Colon (tissue), 2 donors: Measurements from ENCODE around the gene MXRA7.
"Not testable (repeated sequence)": the region's sequence is repeated elsewhere in the genome, so short reads cannot be mapped to it uniquely, and the experiment has no call there.

Experiments
- FAIRE-seq: peaks from 2 replicates; lab custom pipeline; 2012; peaks lifted over from hg19 to GRCh38; lab: Jason Lieb, UNC
- donor health status: control.
- donor health status: control.

MXRA7 gene

DNA sequence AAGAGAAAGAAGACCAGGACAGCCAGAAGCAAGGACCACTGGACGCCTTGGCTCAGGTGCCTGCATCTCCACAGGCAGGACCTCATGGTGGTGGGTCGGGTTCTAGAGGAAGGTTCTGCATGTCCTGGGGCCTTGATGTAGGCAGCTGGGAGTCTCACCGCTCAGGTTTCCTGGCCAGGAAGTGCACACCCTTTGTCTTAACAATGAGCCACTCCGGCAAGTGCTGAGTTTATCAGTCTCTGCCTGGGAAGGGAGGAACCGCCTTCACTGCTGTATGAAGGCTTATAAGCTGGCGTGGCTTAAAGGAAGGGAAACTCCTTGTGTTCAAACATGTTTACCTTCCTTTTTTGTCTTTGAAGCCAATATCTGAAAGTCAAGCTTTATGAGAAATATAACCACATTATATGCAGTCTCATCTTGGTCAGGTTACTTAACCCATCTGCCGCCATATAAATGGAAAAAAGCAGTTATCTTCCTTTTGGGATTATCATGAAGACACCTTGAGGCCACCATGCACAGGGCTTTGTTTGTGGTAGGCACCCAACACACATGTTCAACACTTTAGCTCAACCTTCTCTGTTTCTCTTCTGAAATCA, 67.1 kb downstream of the MXRA7 start, which contains the start of gene ST6GALNAC1:
TSS of gene ST6GALNAC1 (minus strand) at position 205 of the 596 bp plus-strand sequence. CDS start at position 86, 119 bp downstream.
- no peak for FAIRE-seq

DNA sequence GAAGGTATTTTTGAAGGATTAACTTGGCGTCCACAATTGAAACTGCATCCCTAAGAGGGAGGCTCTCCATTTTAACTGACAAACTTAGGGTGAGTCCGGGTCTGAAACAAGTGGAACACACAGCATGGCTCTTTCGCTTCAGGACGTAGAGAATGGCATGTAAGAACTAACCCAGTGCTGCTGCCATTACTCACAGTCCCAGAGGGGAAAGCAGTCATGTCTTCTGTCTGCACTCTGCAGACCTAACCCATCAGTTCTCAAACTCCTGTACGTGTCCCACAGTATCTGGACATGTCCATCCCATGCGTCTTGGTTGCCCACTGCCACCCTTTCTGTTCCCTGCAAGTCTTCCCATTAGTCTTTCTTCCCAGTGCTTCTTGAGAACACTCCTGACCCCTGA, 67.8 kb downstream of the MXRA7 start:
- FAIRE-seq, result no peak

DNA sequence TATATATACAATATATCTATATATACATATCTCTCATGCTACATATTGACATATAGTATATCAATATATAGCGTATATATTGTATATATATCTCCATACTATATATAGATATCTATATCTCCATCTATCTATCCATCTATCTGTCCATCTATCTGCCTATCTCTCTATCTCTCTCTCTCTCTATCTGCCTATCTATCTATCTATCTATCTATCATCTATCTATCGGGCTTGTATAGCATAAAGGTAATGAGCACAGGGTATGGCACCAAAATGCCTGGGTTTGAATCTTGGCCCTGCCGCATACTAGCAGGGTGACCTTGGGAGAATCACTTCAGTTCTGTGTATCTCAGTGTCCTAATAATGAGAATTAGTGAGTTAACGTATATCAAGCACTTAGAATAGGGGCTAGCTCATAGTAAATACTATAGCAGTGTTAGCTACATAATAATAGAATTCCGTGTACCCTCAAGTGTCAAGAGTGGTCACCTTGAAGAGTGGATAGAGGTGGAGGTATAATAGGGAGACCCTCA, 68.7 kb downstream of the MXRA7 start:
- FAIRE-seq, result no peak

DNA sequence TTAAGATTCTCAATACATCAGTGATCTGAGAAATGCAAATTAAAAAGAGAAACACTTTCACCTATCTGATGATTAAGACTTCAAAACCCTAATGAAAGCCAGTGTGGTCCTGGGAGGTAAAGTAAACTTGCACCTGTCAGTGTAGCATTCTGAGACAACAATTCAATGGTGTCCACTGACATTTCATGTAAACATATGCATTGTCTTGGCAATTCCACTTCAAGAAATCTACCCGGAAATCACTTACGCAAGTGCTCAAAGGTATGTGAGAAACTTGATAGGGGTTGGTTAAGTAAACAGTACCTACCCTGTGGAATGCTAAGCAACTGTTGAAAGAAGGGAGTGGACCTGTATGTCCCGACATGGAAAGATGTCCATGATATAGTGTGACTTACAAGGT, 69.3 kb downstream of the MXRA7 start:
- no peak for FAIRE-seq

DNA sequence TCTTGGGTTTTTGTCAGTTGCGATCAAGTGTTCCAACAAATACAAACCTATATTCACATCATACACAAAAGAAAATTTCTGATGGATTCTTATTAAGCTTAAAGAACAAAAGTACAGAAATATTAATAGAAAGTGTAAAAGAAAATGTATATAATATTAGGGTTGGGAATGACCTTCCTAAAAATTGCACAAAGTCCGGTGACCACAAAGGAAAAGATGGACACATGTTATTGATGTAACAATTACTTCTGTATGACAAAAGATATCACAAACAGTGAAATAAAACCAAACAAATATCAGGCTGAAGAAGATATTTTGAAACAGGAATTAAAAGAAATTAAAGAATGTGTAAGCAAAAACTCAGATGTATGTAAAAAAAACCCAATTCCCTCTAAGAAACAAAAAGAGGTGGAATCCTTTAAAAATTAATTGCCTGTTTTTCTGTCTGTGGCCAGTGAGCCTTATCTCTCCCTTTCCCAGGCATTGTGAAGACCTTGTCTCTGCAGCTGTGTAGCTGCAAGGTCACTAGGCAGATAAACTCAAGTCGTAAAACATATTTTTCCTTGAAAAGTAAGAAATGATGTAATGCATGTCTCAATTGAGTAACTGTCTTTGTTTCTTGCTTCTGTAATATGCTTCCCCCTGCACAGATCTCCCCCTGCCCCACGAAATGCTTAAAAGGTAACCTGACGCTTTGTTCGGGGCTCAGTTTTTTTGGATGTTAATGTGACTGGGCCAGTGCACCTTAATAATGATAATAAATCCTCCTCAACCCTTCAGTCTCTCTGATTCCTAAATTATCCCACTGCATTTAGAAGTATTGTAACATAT, 70.0 kb downstream of the MXRA7 start:
- FAIRE-seq, result no peak

DNA sequence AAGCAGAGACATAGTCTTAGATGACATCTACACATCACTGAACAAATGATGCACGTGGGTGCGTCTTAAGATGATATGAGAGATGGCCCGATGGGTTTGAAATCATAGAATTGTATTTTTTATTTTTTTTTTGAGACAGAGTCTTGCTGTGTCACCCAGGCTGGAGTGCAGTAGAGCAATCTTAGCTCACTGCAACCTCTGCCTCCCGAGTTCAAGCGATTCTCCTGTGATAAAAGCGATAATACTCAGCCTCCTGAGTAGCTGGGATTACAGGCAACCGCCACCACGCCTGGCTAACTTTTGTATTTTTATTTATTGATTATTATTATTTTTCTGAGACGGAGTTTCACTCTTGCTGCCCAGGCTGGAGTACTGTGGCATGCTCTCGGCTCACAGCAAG, 72.5 kb downstream of the MXRA7 start:
- FAIRE-seq, result no peak

DNA sequence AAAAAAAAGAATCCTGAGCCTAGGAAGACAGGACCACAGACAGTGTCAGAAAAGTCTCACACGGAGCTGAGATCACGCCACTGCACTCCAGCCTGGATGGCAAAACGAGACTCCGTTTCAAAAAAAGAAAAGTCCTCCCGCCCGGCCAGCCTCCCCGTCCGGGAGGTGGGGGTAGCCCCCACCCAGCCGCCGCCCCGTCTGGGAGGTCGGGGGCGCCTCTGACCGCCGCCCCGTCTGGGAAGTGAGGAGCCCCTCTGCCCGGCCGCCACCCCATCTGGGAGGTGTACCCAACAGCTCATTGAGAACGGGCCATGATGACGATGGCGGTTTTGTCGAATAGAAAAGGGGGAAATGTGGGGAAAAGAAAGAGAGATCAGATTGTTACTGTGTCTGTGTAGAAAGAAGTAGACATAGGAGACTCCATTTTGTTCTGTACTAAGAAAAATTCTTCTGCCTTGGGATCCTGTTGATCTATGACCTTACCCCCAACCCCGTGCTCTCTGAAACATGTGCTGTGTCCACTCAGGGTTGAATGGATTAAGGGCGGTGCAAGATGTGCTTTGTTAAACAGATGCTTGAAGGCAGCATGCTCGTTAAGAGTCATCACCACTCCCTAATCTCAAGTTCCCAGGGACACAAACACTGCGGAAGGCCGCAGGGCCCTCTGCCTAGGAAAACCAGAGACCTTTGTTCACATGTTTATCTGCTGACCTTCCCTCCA, 74.1 kb downstream of the MXRA7 start:
- not testable (repeated sequence) for FAIRE-seq

DNA sequence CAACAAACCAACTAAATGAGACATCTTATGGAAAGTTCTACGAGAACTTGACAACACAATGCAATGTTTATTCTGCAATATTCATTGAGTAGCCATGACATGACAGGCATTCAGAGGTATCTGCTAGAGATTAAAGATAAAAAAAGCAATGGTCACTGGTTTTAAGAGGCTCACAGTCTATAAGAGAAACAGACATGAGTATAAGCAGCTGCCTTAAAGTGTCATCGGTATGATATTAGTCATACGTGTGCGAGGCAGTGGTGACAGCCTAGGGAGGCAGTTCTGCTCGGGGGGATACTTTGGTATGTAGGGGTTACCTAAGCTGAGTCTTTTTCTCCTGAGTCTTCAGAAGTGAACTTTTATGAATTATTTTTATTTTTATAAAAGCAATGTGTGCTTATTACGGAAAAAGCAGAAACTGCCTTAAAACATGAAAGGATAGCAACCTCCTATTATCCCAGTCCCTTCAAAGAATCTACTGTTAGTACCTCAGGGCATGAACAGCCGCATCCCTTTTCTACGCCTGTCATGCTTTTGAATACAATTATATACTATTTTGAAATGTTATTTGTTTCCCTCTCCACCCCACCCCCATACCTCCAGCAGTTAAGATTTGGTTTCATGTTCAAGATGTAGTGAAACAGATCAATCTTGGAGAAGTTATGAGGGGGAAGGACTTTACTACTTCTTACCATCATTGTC, 75.0 kb downstream of the MXRA7 start:
- FAIRE-seq, result no peak

DNA sequence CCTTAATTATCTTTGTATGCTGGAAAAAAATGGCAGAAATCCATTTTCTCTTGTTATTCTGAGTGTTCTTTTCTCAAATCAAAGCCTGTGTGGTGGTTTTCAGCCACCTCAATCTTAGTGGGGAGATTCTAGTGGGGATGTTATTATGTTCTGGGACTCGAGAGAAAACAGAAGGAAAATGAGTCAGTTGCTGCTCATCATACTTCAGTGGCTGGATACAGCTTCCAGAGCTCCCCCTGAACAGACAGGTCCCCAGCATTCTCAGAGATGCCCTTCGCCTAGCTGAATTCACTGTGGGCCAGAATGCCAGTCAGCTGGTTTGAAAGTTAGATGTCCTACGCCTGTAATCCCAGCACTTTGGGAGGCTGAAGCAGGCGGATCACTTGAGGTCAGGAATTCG, 75.7 kb downstream of the MXRA7 start:
- FAIRE-seq, result no peak

DNA sequence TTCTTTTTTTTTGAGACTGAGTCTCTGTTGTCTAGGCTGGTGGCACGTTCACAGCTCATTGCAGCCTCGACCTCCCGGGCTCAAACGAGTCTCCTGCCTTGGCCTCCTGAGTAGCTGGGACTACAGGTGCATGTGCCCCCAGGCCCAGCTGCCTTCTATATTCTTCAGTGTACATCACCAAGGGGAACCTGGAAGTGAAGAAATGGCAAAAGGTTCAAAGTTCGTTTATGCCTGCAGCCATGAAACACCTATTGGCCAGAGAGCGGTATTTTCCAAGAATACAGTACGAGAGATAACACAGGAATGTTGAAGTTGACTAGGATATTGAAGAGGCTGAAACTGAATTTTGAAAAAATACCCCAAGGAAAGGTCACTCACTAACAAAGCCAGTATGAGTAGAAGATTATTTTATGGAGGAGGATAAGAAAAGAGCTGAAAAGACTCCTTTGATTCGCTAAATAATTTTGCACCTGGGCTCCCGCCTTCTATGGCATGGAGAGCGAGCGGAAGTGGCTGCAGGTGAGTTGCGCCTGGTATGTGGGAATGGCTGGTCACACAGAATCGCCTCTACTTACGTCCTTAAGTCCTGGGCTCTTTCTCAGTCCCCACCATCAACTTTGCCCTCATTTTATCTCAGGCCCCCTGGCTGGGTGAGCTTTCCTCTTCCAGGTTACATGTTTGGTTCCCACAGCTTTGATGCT, 77.0 kb downstream of the MXRA7 start:
- FAIRE-seq, result no peak

DNA sequence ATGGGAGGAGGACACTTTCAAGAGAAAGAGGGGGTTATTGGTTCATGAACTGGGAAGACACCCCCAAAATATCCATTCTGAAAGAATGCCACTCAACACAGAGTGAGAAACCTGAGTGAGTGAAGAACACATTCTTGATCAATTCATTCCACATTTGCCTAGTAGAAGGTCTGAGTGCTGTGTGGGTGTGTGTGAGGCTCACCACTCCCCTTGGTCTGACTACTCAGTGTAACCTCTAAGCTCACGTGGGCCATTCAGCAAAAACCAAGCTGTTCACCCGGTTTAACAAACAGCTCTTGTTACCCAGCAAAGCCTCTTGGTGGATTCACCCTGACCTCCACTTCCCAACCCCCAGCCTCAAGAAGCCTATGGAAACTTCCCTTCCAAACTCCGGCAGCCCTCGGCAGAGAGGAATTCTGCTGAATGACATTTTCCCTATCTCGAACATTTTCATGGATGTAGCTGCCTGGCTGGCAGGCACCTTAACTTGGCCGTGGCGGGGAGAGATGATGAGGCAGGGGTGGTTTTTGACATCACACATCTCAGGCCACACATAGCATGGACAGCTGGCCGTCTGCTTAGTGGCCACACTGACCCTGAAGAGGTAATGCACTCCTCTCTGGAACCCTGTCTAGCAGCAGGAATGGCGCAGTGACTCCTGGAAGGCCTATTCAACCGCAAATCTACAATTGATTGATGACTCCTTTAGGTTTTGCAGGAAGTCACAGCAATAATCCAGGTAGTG, 78.8 kb downstream of the MXRA7 start:
- no peak for FAIRE-seq

DNA sequence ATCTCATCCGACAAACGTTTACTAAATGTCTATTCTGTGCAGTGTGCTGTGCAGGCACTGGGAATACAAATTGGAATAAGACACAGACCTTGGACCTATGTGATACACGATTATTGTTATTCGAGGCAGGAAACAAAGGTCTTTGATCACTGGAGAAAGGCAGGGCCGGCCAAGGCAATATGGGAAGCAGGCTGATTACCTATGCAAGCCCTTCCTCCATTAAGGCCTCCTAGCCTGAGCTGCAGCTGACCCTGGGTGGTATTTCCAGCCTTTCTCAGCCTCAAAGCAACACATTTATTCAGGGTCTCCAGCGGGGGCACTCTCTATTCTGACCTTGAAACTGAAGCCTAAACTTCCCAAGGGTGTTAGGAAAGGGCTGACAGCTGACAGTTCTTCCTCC, 80.6 kb downstream of the MXRA7 start:
- FAIRE-seq, result no peak
